Ishikawa (cell line): Measurements from ENCODE around the gene PHLPP2.

Experiments used
- CEBPB ChIP-seq: IDR thresholded peaks from 2 replicates; pipeline ENCODE4 v1.6.1; 2012
- CREB1 ChIP-seq: IDR thresholded peaks from 2 replicates; pipeline ENCODE4 v1.6.1; 2012; ENCODE audit warnings: low read depth
- EGR1 ChIP-seq: IDR thresholded peaks from 2 replicates; pipeline ENCODE4 v1.6.1; 2012
- EP300 ChIP-seq: IDR thresholded peaks from 2 replicates; pipeline ENCODE4 v1.6.1; 2012; ENCODE audit warnings: borderline replicate concordance
- FOXM1 ChIP-seq: IDR thresholded peaks from 2 replicates; pipeline ENCODE4 v1.6.1; 2012; ENCODE audit warnings: low read depth, borderline replicate concordance
- MAX ChIP-seq: IDR thresholded peaks from 2 replicates; pipeline ENCODE4 v1.6.1; 2012
- NFIC ChIP-seq: IDR thresholded peaks from 2 replicates; pipeline ENCODE4 v1.6.1; 2012
- RAD21 ChIP-seq: IDR thresholded peaks from 2 replicates; pipeline ENCODE4 v1.6.1; 2012; ENCODE audit warnings: low read depth
- REST ChIP-seq: IDR thresholded peaks from 2 replicates; pipeline ENCODE4 v1.6.1; 2012; ENCODE audit warnings: low read depth, mild to moderate bottlenecking
- TAF1 ChIP-seq: IDR thresholded peaks from 2 replicates; pipeline ENCODE4 v1.6.1; 2012; ENCODE audit warnings: low read depth, mild to moderate bottlenecking
- TCF12 ChIP-seq: IDR thresholded peaks from 2 replicates; pipeline ENCODE4 v1.6.1; 2012; ENCODE audit warnings: low read depth
- TEAD4 ChIP-seq: IDR thresholded peaks from 2 replicates; pipeline ENCODE4 v1.6.1; 2012
- USF1 ChIP-seq: IDR thresholded peaks from 2 replicates; pipeline ENCODE4 v1.6.1; 2012
- YY1 ChIP-seq: IDR thresholded peaks from 2 replicates; pipeline ENCODE4 v1.6.1; 2012; ENCODE audit warnings: low read depth

Gene PHLPP2

GRCh38 chr16:71724320-71724751, at the start of gene PHLPP2:
Gene PHLPP2 (minus strand): TSS chr16:71724701. CDS start chr16:71714795, 9,906 bp downstream.
- TF ChIP-seq MAX, result no peak

GRCh38 chr16:71771571-71771970, 47.1 kb upstream of the PHLPP2 start:
- no peak for TF ChIP-seq FOXM1
- TF ChIP-seq TCF12, result no peak
- no peak for TF ChIP-seq NFIC
- TF ChIP-seq EGR1, result no peak
- no peak for TF ChIP-seq TEAD4
- TF ChIP-seq EP300, result no peak
- TF ChIP-seq CEBPB, result no peak
- TF ChIP-seq REST, result no peak
- no peak for TF ChIP-seq RAD21
- no peak for TF ChIP-seq USF1
- no peak for TF ChIP-seq MAX
- no peak for TF ChIP-seq TAF1
- TF ChIP-seq CREB1, result no peak

GRCh38 chr16:71769222-71769621, 44.7 kb upstream of the PHLPP2 start:
- TF ChIP-seq RAD21 (no peak), TEAD4 (no peak), USF1 (no peak), YY1 (no peak), CREB1 (no peak), MAX (no peak), CEBPB (no peak)

- no peak for TF ChIP-seq TEAD4
- no peak for TF ChIP-seq CEBPB
- no peak for TF ChIP-seq YY1
- TF ChIP-seq REST, result no peak
- no peak for TF ChIP-seq RAD21
- TF ChIP-seq MAX, result no peak
- TF ChIP-seq FOXM1, result no peak
- TF ChIP-seq TCF12, result no peak
- no peak for TF ChIP-seq TAF1
- TF ChIP-seq CREB1, result no peak
- no peak for TF ChIP-seq NFIC
Observed at GRCh38 chr16:71767060-71767900, 42.8 kb upstream of the PHLPP2 start.

GRCh38 chr16:71762186-71762585, 37.7 kb upstream of the PHLPP2 start:
- TF ChIP-seq CEBPB, result no peak
- no peak for TF ChIP-seq USF1
- no peak for TF ChIP-seq TAF1
- TF ChIP-seq YY1, result no peak
- no peak for TF ChIP-seq TEAD4

- no peak for TF ChIP-seq TEAD4
Observed at GRCh38 chr16:71761097-71761496, 36.6 kb upstream of the PHLPP2 start.
